Kidney capillary endothelial cell (primary cell): ENCODE results near the gene PHACTR1.
"Not testable (repeated sequence)": the region's sequence is repeated elsewhere in the genome, so short reads cannot be mapped to it uniquely, and the experiment has no call there.

Source experiments
- DNase-seq: peaks from one replicate; pipeline ENCODE4 v3.0.0-alpha.2; 2018; ENCODE audit warnings: low spot score

PHACTR1 gene

DNA sequence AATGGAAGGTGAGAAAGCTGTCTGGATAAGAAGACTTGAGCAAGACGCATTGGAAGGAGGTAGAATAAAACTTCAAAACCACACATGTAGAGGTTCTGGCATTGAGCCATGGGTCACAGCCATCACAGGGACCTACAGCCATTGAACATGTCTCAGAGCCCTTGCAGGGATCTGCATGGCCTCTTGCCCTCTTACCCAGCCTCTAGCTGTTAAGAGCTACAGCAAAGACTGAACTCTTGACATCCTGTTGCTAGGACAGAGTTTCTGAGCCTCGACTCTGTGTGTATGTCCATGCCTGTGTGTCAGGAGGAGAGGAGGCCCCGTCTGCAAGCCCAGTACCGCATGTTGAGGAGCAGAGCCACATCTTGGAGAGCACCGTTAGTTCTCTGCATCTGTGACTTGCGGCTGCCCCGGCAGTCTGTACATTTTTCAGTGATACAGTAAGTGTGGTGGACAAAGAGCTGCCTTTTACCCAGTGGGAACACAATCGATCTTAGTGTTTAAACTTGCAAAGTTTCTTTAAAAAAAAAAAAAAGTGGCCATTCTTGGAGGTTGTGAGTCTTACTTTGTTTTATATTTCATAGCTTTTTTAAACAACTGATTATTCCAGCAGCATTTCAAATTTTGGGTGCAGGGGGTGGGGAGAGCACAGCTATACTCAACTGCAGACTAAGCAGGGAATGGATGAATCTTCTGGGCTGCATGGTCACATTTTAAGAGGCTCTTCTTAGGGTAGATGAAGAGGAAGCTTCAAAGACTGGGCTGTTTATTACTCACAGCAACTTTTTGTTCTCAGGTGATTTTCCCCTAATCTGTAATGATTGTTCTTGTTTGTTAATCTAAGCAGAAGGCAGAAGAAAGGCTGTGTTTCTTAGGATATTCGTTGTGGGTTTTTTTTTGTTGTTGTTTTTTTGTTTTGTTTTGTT is 523.2 kb downstream of the PHACTR1 start:
- no peak for DNase-seq

DNA sequence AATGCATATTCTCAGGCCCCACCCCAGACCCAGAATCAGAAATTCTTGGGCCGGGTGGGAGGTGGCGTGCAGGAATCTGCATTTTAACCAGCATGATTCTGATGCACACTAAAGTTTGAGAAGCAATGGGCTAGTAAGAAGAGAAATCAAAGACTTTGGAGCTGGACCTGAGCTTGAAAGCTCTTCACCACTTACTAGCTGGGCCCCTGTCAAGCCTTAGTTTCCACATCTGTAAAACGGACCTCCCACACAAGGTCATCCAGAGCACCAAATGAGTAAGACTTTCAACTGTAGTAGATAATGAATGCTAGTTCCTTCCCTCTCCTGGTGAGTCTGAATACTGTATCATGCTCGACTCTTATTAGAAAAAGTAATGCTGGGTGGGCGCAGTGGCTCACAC is 524.8 kb downstream of the PHACTR1 start:
- no peak for DNase-seq

DNA sequence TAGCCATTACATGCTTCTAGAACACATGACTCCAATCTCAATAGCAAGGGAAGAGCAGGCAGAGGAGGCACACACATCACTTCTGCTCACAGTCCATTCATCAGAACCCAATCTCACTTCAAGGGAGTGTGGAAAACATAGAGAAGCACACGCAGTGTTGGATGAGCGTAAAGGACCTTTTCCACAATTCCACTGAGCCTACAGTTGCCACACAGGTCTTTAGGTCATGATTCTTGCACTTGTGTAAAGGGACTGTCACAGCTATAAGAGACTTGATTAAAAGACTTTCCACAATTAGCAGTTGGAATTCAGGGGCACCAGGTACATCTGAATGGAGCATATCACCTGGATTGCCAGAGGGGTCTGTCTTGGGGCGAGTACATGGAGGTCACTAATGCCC is 525.6 kb downstream of the PHACTR1 start:
- DNase-seq = no peak

DNA sequence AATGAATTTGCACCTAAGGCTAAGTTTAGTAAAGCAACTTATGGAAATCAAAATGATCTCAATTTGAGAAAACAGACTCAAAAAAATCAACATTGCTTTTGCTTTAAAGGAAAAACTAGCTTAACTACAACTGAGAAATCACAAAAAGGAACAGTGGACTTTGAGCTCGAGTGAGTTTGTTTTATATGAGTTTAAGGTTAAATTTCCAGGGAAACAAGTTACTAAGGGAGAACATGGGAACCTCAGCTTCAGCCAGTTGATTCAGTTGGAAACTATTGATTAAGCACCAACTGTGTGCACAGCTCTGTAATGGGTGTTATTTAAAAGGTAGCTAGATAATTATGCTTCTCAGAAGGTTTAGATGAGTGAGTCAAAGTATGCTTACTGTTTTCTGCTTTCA is 526.0 kb downstream of the PHACTR1 start:
- no peak for DNase-seq

DNA sequence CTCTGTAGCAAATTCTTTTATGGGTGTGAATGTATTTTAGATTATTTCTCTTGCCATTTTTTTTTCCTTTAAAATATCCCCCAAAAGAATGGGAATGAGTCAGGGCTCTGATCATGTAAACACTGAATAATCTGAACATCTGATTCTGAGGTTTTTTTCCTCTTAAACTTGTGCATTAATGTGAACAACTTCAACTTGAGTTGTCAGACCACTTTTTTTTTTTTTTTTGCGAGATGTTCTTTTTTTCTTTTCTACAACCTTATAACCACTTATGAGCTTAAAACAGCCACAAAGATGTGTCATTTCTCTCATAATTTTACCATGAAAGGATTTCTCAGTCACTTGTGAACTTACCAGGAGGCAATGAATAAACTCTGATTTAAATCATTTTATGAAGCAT is 526.5 kb downstream of the PHACTR1 start:
- DNase-seq = no peak

DNA sequence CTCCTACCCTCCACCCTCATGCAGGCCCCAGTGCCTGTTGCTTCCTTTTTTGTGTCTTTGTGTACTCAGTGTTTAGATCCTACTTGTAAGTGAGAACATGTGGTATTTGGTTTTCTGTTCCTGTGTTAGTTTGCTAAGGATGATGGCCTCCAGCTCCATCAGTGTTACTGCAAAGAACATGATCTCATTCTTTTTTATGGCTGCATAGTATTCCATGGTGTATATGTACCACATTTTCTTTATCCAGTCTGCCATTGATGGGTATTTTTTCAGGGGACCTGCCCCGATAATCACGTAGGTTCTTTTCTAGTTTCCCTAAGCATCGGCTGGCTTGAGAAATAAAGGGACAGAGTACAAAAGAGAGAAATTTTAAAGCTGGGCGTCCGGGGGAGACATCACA is 527.2 kb downstream of the PHACTR1 start:
- not testable (repeated sequence) for DNase-seq

DNA sequence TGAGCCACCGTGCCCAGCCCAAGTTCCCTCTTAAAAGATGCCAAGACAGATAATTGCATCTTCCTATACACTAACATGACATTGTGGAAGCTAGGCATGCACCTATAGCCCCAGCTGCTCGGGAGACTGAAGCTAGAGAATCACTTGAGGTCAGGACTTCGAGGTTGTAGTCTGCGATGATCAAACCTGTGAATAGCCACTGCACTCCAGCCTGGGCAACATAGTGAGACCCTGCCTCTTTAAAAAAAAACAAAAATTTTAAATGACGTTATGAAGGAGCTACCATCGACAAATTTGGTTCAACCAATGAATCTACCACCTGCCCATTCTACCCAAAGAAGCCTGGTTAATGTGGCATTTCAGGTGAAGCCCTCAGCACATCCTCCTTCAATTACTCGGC is 531.1 kb downstream of the PHACTR1 start:
- no peak for DNase-seq

DNA sequence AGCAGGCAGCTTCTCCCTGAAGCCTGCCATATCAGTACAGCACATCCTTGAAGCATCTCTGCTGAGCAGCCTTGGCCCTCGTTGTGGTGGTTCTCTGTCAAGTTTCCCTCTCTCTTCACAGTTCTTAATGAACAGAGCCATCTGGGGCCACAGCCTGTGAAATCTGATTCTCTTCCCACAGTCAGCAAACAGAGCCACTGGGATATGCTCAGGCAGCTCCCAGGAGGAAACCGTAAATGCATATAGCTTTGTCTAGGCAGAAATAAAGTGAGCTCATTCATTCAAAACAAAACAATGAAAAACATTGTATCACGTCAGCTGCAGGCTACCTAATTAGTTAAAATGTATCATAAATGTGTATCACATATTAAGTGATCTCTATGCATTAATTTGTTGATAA is 531.5 kb downstream of the PHACTR1 start:
- peak; percentile 9 for DNase-seq

DNA sequence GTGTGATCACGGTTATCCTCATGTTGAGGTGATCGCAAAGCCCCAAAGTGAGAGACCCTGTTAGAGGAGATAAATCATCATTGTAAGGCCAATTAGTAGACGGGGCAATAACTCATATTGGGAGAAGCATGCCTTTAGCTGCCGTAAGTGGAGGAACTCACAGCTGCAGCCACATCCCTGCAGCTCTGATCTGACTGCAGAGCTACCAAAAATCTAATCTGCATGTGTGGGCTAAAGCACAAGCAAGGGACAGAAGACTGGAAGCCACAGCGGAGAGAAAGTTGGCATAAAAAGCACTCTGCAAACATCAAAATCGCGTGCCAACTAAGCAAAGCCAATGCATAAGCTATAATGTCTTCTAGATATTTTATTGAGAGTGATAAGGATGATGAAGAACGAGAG is 532.0 kb downstream of the PHACTR1 start:
- DNase-seq = no peak

DNA sequence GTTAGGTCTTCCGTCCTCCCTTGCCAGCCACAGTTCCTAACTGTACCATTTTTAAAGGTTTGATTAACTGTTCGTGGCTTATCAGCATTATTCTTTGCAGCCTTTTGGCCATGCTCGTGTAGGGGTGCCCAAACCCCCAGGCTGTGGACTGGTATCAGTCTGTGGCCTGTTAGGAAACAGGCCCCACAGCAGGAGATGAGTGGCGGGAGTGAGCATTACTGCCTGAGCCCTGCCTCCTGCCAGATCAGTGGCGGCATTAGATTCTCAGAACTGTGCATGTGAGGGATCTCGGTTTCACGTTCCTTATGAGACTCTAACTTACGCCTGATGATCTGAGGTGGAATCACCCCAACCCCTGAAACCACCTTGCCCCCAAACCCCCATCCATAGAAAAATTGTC is 532.4 kb downstream of the PHACTR1 start:
- no peak for DNase-seq

DNA sequence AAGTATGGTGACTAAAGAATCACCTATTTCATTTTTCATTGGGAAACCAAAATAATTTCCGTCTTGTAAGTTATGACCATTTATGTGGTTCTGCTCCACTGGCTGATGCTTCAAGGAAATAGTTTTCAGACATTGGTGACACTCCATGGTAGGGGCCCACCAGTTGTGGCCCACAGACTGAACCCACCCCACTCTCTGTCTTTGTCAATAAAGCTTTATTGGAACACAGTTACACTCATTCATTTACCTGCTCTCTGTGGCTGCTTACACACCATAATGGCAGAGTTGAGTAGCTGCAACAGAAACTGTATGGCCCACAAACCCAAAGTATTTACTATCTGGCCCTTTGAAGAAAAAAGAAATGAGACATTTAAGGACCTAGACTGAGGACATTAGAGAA is 533.2 kb downstream of the PHACTR1 start:
- no peak for DNase-seq

DNA sequence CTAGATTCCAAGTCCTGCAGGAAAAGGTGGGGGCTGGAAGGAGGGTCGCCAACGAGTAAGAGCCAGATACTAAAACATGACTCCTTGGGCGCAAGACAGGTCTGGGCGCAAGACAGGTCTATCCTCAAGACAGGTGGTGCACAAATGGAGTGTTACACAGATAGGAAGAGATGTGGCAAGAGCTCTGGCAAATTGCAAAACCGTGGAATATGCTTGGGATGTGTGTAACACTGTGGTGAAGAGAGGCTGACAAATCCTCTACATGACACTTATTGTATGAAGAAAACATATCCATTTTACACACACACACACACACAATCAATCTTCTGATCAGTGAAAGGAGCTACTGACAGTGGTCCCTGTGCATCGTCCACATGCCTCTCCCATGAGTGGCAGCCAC is 534.1 kb downstream of the PHACTR1 start:
- DNase-seq = no peak

DNA sequence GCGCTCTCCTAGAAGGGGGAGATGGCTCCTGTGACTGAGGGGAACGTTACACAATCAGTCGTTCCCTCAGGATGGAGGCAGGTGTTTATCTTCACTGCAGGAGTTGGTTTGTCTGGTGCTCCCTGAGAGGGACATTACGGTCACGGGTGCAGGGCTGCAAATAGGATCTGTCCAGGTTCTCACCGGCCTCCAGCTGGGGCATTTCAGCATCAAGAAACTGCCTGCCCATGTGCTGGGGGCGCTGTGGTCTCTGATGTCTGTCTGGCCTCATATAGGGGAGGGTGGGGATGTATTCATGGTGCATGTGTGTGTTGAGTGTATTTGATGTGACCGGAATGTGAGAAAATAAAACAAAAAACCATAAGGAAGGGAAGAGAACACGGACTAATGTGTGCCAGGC is 534.7 kb downstream of the PHACTR1 start:
- no peak for DNase-seq

DNA sequence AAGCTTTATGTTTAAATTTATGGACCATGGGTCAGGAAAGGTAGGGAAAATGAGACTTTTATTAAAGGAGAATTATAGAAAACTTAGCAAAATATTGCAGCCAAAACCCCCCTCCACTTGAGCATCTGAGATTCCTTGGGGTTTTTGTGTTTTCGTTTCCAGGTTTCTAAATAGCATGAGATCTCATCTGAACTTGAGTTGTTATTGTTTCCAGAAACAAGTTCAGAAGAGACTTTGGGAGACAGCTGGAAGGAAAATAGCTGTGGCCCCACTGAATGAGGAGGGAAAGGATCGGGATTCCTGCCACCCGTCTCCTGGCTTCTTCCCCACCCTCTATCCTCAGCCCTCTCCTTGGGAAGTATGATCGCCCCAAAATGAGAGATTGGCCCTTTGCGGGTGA is 536.2 kb downstream of the PHACTR1 start:
- DNase-seq = no peak

DNA sequence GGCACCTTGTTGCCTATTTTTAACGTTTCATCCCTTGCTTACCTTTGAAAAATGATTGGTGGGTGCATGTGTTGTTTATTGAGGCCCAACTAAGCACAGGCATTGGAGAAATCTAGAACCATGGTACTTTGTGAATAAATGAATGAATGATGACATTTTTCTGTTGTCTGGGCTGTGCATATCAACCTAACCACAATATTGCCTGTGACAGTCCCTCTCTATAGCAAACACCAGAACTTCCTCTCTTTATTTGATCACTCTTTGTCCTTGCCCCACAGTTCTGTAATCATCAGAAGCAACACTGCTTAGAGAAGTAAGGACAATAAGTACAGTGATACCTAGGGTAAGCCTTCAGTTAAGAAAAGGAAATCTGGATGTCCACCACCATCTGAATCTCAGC is 536.7 kb downstream of the PHACTR1 start:
- DNase-seq = no peak

DNA sequence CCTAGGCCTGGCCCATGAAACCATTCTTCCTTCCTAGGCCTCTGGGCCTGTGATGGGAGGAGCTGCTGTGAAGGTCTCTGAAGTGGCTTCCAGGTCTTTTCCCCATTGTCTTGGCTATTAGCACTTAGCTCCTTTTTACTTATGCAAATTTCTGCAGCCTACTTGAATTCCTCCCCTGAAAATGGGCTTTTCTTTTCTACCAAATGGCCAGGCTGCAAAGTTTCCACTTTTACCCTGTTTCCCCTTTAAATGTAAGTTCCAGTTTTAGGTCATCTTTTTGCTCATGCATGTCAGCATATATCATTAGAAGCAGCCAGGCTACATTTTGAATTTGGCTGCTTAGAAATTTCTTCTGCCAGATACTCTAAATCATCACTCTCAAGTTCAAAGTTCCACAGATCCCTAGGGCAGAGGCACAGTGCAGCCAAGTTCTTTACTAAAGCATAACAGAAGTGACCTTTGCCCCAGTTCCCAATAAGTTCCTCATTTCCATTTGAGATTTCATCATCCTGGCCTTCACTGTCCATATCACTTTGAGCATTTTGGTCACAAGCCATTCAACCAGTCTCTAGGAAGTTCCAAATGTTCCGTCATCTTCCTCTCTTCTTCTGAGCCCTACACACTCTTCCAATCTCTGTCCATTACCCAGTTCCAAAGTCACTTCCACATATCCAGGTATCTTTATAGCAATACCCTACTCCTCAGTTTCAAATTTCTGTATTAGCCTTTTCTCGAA is 539.9 kb downstream of the PHACTR1 start:
- DNase-seq = no peak

DNA sequence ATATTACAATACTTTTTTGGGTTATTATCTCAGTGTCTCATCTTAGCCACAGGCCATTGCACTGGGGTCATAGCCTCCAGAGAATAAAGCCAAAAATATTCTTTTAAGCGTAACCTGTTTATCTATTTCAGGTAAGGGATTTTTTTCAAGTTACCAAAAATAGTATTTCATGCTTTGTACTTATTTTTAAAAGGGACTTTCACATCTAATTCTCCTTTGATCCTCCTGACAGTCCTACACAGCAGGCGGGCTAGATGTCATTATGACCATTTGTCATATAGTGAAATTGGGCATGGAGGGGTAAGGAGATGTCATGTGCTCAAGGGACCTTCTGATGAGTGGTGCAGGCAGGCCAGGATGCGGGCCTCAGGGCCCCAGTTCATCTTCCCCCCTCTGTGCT is 542.8 kb downstream of the PHACTR1 start:
- no peak for DNase-seq

DNA sequence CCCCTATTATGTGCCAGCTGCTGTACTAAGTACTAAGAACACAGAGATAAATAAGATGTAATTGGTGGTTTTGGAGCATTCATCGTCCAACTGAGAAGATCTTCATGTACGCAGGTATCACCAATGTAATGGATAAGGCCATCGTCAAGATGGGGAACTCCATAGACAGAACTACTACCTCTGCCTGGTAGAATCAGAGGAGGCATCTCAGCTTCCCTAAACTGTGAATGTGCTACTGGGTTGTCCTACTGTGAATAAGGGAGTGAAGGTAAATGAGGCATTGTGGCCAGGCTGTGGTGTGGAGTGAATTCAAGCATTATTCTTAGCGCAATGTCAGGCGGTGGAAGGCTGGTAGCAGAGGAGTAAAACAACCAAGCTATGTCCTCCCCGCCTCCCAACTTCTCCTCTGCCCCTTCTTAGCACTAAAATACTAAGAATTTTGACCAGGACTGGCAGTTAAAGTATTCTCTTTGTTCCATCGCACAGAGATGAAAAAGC is 543.6 kb downstream of the PHACTR1 start:
- no peak for DNase-seq

DNA sequence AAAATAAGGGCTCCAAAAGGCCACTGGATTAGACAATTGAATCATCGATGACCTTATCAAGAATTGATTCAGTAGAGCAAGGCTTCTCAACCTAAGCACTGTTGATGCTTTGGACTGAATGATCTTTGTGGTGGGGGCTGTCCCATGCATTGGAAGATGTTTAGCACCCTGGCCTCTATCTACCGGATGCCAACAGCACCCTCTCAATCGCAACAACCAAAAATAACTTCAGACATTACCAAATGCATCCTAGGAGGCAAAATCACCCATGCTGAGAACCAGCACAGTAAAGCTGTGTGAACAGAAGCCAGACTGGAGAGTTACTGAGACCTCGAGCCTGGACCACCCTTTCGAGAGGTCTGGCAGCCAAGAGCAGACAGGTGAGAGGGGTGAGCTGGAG is 544.3 kb downstream of the PHACTR1 start:
- DNase-seq = no peak

DNA sequence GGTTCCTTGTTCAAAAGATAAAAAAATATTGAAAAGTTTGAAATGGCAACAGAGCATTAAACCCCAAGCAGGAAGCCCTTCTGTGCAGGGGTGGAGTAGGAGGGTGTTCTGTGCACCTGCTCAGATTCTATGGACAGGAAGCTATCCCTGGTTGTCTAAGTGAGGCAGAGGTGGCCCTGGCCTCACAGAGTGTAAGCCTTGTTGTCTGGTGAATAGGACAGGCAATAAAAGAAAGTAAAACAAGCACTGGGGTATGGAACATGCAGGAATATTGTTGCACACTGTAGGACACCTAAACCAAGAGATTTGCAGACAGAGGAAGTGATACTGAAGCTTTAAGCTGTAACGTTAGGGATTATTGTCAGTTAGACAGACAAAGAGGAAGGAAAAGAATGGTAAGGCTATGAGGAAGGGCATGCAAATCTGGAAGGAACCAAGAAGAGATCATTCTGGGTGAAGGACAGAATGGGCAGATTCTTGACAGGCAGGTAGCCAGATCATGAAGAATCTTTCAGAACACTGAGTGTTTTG is 545.0 kb downstream of the PHACTR1 start:
- no peak for DNase-seq

DNA sequence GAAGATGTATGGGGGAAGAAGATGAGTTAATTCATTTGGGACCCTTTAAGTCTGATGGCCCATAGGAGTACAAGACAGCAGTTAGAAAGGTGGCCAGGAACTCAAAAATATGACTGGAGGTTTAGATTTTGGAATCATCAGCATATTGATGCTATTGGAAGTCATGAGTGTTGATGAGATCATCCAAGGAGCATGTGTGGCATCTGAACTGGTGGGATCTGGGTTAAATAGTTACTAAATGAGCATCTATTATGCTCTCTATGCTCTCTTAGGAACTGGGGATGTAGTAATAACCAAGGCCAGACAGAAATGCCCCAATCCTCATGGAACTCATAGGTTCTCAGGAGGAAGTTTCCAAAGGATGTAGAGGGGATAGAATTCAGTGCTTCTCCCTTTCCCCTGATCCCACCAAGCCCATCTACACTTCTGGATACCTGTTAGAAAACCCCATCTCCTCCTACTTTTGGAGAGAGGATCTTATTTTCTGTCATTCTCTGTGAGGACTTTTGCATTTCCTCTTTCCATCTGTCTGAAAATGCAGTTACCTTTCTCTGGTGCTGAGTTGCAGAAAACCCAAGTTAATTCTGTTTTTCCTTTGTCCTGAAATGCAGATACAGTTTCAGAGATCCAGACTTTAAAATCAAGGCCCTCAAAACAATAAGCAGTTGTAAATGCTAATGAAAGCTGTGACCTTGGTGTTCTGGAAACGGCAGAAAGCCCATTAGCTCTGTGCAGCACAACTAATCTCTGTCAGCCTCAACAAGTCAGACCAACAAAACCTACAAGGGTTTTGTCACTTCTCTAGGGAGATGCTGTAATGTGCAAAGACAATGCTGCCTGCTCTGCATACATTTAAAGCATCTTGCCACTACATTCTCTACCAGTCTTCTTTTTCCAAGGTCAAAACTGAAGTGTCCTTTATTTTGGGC is 546.0 kb downstream of the PHACTR1 start:
- DNase-seq = no peak

DNA sequence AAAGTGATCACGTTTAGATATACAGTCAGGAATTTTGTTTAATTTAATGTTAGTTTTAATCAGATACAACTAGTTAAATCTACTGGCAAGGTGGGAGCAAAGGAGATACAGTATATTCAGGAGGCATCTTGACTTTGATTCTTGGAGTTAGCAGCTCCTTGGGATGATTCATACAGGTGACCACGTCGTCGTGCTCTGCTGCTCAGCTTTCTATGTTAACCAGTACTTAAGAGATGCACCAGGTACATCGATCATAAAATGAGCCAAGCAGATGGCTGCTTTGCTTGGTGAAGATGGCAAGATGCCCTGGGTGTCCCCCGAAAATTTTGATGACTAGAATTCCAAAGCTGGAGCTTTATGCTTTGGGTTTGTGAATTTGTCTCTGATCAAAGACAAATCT is 547.1 kb downstream of the PHACTR1 start:
- no peak for DNase-seq
